ENCODE data around the gene NDUFA7.
"Not testable (repeated sequence)": the region's sequence is repeated elsewhere in the genome, so short reads cannot be mapped to it uniquely, and the experiment has no call there.

The NDUFA7 gene

GRCh38 chr19:8321067-8321985, at the start of gene NDUFA7, which contains the start of gene RPS28:
Gene NDUFA7 (minus strand): TSS chr19:8321375. CDS start chr19:8321358, 17 bp downstream.
Gene RPS28 (plus strand): TSS chr19:8321496. CDS start chr19:8321531, 35 bp downstream.
- peak; percentile 96 for DNase-seq

DNA sequence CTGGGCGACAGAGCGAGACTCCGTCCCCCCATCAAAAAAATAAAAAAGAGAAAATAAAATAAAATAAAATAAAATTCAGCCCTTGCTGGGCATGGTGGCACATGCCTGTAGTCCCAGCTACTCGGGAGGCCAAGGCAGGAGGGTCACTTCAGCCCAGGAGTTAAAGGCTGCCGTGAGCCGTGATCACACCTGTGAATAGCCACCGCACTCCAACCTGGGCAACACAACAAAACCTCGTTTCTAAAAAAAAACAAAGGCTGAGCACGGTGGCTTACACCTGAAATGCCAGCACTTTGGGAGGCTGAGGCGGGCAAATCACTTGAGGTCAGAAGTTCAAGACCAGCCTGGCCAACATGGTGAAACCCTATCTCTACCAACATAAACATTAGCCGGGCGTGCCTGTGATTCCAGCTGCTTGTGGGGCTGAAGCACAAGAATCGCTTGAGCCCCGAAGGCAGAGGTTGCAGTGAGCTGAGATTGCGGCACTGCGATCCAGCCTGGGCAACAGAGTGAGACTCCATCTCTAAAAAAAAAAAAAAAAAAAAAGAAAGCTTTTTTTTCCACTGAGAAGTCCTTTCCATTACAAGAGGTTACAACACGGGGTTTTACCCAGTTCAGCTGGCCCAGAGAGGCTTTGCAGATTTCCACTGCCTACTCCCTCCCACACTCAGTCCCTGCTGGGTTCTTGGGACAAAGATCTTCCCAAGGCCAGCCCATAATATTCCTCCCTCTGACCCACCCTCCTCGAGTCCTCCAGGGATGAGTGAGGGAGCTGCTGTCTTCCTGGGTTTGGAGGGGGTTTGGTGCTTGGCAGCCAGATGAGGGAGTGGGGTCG, 49.2 kb upstream of the NDUFA7 start:
- no peak for DNase-seq

GRCh38 chr19:8367327-8368001, 46.3 kb upstream of the NDUFA7 start:
- DNase-seq: no peak

GRCh38 chr19:8366961-8367326, 45.8 kb upstream of the NDUFA7 start:
- DNase-seq: no peak

GRCh38 chr19:8366121-8366581, 45.0 kb upstream of the NDUFA7 start:
- DNase-seq: no peak

GRCh38 chr19:8363803-8364771, 42.9 kb upstream of the NDUFA7 start, which contains the start of gene ANGPTL4:
Gene ANGPTL4 (plus strand): TSS chr19:8364155. CDS start chr19:8364322, 167 bp downstream.
- DNase-seq: peak; percentile 9

DNA sequence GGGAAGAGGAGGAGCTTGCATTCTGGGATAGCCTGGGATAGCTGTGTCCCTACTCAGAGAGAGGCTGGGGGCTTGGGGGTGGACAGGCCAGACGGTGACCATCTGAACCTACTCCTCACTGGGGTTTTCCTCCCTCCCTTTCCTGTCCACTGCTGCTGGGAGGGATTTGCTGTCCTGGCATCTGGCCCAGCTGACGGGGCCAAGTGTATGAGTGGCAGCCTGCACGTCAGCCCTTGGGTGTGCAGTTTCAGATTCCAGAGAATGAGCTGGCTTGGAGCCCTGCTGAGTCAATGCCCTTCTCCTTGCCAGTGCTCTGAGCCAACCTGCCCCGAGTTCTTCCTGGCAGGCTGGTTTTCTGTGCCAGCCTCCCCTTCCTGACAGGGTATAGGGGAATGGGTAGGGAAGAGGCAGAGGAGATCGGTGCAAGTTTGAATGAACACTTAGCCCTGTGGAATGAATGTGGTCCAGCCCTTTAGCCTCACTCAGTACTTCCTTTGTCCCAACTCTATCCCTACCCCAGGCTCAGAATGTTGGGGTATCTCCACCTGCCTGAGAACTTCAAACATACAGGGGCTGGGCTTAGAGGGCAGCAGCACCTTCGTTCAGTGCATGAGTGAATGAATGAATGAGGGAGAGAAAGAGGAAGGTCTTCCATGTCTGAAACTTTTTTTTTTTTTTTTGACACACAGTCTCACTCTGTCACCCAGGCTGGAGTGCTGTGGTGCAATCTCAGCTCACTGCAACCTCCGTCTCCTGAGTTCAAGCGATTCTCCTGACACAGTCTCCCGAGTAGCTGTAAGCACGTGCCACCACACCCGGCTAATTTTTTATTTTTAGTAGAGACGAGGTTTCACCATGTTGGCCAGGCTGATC, 41.0 kb upstream of the NDUFA7 start:
- DNase-seq: no peak

GRCh38 chr19:8360196-8360595, 39.0 kb upstream of the NDUFA7 start:
- no peak for DNase-seq

GRCh38 chr19:8358948-8359347, 37.8 kb upstream of the NDUFA7 start:
- no peak for DNase-seq

DNA sequence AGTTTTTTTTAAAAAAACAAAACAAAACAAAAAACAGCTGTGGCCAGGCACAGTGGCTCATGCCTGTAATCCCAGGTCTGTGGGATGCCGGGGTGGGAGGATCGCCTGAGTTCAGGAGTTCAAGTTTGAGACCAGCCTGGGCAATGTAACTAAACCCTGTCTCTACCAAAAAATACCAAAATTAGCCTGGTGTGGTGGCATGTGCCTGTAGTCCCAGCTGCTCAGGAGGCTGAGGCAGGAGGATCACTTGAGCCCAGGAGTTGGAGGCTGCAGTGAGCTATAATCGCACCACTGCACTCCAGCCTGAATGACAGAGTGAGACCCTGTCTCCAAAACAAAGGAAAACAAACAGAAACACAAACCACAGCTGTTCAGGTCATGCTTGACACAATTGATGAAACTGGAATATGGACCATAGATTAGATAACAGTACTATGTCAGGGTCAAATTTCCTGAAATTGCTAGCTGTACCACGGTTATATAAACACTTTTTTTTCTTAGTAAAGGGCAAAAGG, 35.9 kb upstream of the NDUFA7 start:
- no peak for DNase-seq

GRCh38 chr19:8355631-8356402, 34.6 kb upstream of the NDUFA7 start:
- no peak for DNase-seq

- DNase-seq: not testable (repeated sequence)
Observed at GRCh38 chr19:8352845-8353244, 31.7 kb upstream of the NDUFA7 start.

- no peak for DNase-seq
Observed at GRCh38 chr19:8352134-8352827, 31.1 kb upstream of the NDUFA7 start.

DNA sequence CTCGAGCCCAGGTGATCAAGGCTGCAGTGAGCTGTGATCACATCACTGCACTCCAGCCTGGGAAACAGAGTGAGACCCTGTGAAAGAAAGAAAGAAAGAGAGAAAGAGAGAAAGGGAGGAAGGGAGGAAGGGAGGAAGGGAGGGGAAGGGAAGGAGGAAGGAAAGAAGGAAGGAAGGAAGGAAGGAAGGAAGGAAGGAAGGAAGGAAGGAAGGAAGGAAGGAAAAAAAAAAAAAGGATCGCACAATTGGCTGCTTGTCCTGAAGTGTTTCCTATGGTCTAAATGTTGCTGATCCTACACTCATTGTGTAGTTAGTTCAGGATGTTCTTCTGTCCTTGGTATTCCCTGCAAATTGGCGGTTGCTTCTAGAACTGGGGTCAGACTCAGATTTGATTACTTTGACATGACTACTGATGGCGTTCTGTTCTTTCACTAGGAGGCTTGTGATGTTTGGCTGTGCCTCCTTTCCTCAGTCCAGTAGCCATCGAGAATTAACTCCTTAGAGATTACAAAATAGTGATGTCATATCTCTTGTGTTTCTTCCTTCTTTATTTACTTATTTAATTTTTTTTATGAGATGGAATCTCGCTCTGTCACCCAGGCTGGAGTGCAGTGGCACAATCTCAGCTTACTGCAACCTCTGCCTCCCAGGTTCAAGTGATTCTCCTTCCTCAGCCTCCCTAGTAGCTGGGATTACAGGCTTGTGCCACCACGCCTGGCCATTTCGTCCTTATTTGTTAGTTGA, 28.6 kb upstream of the NDUFA7 start:
- DNase-seq: not testable (repeated sequence)

DNA sequence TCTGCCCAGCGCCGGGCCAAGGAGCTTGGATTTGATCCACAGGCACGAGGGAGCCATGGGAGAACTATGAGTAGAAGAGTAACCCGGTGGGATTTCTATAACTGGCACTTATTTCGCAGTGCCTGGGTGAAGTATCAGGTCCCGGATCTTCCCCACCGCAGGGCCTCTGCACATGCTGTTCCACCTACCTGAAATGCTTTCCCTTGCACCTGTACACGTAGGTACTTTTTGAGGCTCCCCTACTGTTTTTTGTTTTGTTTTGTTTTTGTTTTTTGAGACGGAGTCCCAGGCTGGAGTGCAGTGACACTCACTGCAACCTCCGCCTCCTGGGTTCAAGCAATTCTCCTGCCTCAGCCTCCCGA, 22.3 kb upstream of the NDUFA7 start:
- no peak for DNase-seq

DNA sequence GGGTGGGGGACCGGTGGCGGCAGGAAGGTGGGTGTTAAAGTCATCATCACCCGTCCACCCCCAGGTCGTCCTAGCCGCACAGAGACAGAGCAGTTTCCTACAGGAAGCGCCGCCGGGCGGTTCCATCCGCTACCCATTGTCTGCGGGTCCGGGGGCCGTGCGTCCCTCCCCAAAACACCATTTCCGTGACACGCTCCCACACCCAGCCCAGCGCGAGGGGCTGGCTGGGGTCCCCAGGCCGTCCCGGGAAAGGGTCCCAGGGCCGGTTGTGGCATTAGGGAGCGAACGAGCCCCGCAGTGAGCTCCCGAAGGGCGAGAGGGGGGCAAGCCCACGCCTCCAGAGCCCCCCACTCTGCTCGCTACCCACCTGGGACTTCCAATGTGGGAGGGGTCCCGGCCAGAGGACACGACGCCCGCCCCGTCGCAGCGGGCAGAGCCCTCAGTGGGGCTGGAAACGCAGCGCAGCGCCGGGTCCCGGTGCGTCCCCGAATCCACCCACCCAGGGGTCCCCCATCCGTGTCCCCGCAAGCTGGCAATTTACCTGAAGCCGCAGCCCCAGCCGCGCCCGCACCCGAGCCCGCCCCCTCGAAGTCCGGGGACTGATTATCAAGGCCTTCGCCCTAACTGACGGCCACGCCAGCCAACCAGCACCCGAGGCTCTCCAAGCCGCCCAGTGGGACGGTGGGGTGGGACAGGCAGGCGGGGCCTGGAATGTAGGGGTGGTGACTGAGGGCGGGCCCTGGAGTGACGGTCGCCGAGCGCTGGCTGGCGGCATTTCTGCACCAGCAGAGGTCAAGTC, 21.7 kb upstream of the NDUFA7 start, which contains the start of gene KANK3:
KANK3 (minus strand) TSS at position 579 of the 799 bp plus-strand sequence. CDS start 5,434 bp downstream, outside the sequence.
- peak; percentile 95 for DNase-seq

DNA sequence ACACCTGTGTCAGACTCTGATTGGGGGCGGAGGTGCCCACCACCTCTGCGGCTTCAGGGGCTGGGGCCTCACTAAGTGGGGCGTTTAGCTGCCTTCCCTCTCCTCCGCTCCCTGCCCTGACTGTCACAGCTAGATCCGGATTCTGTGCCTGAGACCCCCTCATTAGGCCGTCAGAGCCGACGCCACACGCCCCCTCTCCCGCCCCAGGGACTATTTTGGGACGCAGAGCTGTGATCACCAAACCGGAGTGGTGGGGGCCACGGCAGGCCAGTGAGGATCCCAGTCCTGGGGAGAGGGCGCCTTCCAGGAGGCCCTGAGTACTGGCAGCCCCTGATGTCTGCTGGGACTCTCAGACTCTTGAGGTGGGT, 21.1 kb upstream of the NDUFA7 start:
- DNase-seq: no peak
